Endothelial cell of umbilical vein (primary cell): ENCODE measurements around the gene MRTO4. TPM values are rescaled to one million over a fixed set of nuclear protein-coding genes. Genes with fewer than 3 reads are reported as not detected.

ENCODE experiments used
- BruUV-seq: library from RNA; stranded (reverse); fragments of 400-500 nt; replicated peaks from 2 replicates; lab custom pipeline; 2021; lab: Mats Ljungman, UMichigan
- CTCF ChIA-PET: fragments of 300-600, 350-600 bp; sonication (Branson Sonifier 250); formaldehyde crosslinking; loops from one replicate; lab custom pipeline; 2021; ENCODE audit warnings: antibody characterized with exemption, inconsistent platforms; lab: Charles Lee
- POLR2A ChIA-PET: fragments of 300-600, 350-600 bp; sonication (Branson Sonifier 250); formaldehyde crosslinking; loops from one replicate; lab custom pipeline; 2021; ENCODE audit warnings: antibody characterized with exemption, inconsistent platforms; lab: Charles Lee
- DNase-seq: peaks from one replicate; pipeline ENCODE4 v3.0.0-alpha.2; 2011; ENCODE audit warnings: low read depth, low spot score
- FAIRE-seq: peaks from 2 replicates; lab custom pipeline; 2011; peaks lifted over from hg19 to GRCh38; lab: Jason Lieb, UNC
- H2AFZ ChIP-seq: 2 replicates; pipeline ENCODE4 v1.6.0; 2012; ENCODE audit warnings: low read depth, low read length, control low read depth, inconsistent platforms
- H3K27ac ChIP-seq: 2 replicates; pipeline ENCODE4 v1.5.1; 2011; ENCODE audit warnings: low read depth, mild to moderate bottlenecking, control low read depth, low read length, moderate library complexity; ENCODE audit not compliant: insufficient read depth
- H3K27me3 ChIP-seq, 2 experiments: 2 replicates each; pipeline versions ENCODE4 v1.6.0 to v1.6.1; 2011; ENCODE audit warnings: low read length in 2 of 2, mixed read lengths in 1 of 2; ENCODE audit not compliant: control insufficient read depth in 2 of 2, insufficient read depth in 2 of 2
- H3K36me3 ChIP-seq, 2 experiments: 2 replicates in 1 of 2; 3 replicates in 1 of 2; pipeline ENCODE4 v1.5.1; 2011; ENCODE audit warnings: low read length in 2 of 2, mild to moderate bottlenecking in 1 of 2, moderate library complexity in 1 of 2; ENCODE audit not compliant: control insufficient read depth in 2 of 2, insufficient read depth in 2 of 2; ENCODE audit errors: extremely low read depth in 1 of 2
- H3K4me1 ChIP-seq: 3 replicates; pipeline ENCODE4 v1.5.1; 2011; ENCODE audit warnings: mild to moderate bottlenecking, low read length; ENCODE audit not compliant: control insufficient read depth, insufficient read depth; ENCODE audit errors: extremely low read depth
- H3K4me2 ChIP-seq: 2 replicates; pipeline ENCODE4 v1.6.1; 2011; ENCODE audit warnings: low read length, control low read depth, mixed read lengths; ENCODE audit not compliant: insufficient read depth
- H3K4me3 ChIP-seq, 3 experiments: fragments of 200-600 bp in 1 of 3; sonication (generic), shearing (Covaris generic) in 1 of 3; replicated peaks in 1 of 3; 2 replicates each; pipeline ENCODE4 v1.5.1; 2011 to 2016; ENCODE audit warnings: control low read depth in 3 of 3, low read length in 3 of 3, mild to moderate bottlenecking in 2 of 3, inconsistent platforms in 1 of 3, low read depth in 1 of 3, moderate library complexity in 1 of 3; ENCODE audit not compliant: insufficient read depth in 1 of 3
- H3K79me2 ChIP-seq: 2 replicates; pipeline ENCODE4 v1.6.0; 2012; ENCODE audit warnings: low read length, inconsistent platforms; ENCODE audit not compliant: control insufficient read depth, insufficient read depth
- H3K9ac ChIP-seq: replicated peaks from 2 replicates; pipeline ENCODE3; 2011; ENCODE audit warnings: low read length, control low read depth; ENCODE audit not compliant: insufficient read depth; ENCODE audit errors: extremely low read depth
- H3K9me1 ChIP-seq: replicated peaks from 3 replicates; pipeline ENCODE4 v1.6.0; 2011; ENCODE audit warnings: mild to moderate bottlenecking, low read length; ENCODE audit not compliant: control insufficient read depth, insufficient read depth; ENCODE audit errors: extremely low read depth
- H3K9me3 ChIP-seq: replicated peaks from 2 replicates; pipeline ENCODE4 v1.5.1; 2012; ENCODE audit warnings: low read length, inconsistent platforms; ENCODE audit not compliant: control insufficient read depth, insufficient read depth
- H4K20me1 ChIP-seq: replicated peaks from 2 replicates; pipeline ENCODE3; 2011; ENCODE audit warnings: mild to moderate bottlenecking, low read length; ENCODE audit not compliant: control insufficient read depth, insufficient read depth; ENCODE audit errors: extremely low read depth
- EZH2 ChIP-seq: IDR thresholded peaks from 2 replicates; pipeline ENCODE4 v1.6.1; 2012; ENCODE audit warnings: borderline replicate concordance, low read depth, mild to moderate bottlenecking, moderate library complexity, low read length, inconsistent platforms; ENCODE audit not compliant: severe bottlenecking
- FOS ChIP-seq: IDR thresholded peaks from 2 replicates; pipeline ENCODE4 v1.6.1; 2011; ENCODE audit warnings: mild to moderate bottlenecking, low read length, moderate library complexity, borderline replicate concordance; ENCODE audit not compliant: insufficient read depth
- GATA2 ChIP-seq: IDR thresholded peaks from 2 replicates; pipeline ENCODE4 v1.7.0; 2011; ENCODE audit warnings: low read depth, mild to moderate bottlenecking, moderate library complexity, mixed read lengths, low read length; ENCODE audit not compliant: insufficient read length, insufficient read depth
- JUN ChIP-seq: IDR thresholded peaks from 2 replicates; pipeline ENCODE4 v1.6.1; 2011; ENCODE audit warnings: borderline replicate concordance, low read depth; ENCODE audit not compliant: insufficient read length, insufficient read depth
- MYC ChIP-seq: IDR thresholded peaks from one replicate; pipeline ENCODE4 v1.6.1; 2011; ENCODE audit warnings: mild to moderate bottlenecking, low read depth, low read length
- POLR2A ChIP-seq: IDR thresholded peaks from 2 replicates; pipeline ENCODE4 v1.6.1; 2012; ENCODE audit warnings: low read depth, mild to moderate bottlenecking, control low read depth, low read length
- POLR2AphosphoS5 ChIP-seq: IDR thresholded peaks from 2 replicates; pipeline ENCODE4 v1.6.1; 2012; ENCODE audit warnings: low read depth, mild to moderate bottlenecking, control low read depth, low read length, moderate library complexity; ENCODE audit not compliant: insufficient read depth
- dilution Hi-C: fragments of 300-500 bp; cut with MboI; formaldehyde crosslinking; loops from one replicate; pipeline ENCODE4 v1.15.0; 2019; ENCODE audit warnings: low sequenced_read_pairs; ENCODE audit not compliant: extremely low pct_ligation_motif_present
- intact Hi-C: fragments of 100-400 bp; cut with micrococcal nuclease; formaldehyde crosslinking; loops from one replicate; pipeline ENCODE4 v1.10.0; 2022
- polyA plus RNA-seq, 4 experiments: library from polyadenylated mRNA; depleted of rRNA in 3 of 4; stranded (reverse) in 3 of 4; unstranded in 1 of 4; fragments of >200 nt; gene quantifications; 2 replicates each; pipeline versions ENCODE4 v1.2.1 to v1.2.3, GENCODE V29; 2011 to 2012; ENCODE audit warnings: missing spikeins in 1 of 4
- total RNA-seq: library from RNA; stranded (reverse); gene quantifications from 2 replicates; pipeline ENCODE4 v1.2.3, GENCODE V29; 2021
- TF ChIP-seq, protein P1 (sequence below): IDR thresholded peaks from 2 replicates; pipeline ENCODE4 v1.6.1; 2011; ENCODE audit not compliant: insufficient read depth, insufficient read length
- TF ChIP-seq, protein P2 (sequence below), 2 donors: IDR thresholded peaks; 1 replicate in 1 of 2; 2 replicates in 1 of 2; pipeline ENCODE4 v1.5.1; 2011; ENCODE audit warnings: low read length in 2 of 2, mild to moderate bottlenecking in 2 of 2, moderate library complexity in 2 of 2, control low read depth in 1 of 2, inconsistent platforms in 1 of 2, low read depth in 1 of 2; ENCODE audit not compliant: insufficient read depth in 1 of 2; ENCODE audit errors: extremely low read depth in 1 of 2

Gene MRTO4
- total and polyA plus RNA-seq, 2 donors (not counting 3 experiments of a cell fraction or from before 2014, with no cell fraction given), result 33.6 to 49.4 TPM

DNA sequence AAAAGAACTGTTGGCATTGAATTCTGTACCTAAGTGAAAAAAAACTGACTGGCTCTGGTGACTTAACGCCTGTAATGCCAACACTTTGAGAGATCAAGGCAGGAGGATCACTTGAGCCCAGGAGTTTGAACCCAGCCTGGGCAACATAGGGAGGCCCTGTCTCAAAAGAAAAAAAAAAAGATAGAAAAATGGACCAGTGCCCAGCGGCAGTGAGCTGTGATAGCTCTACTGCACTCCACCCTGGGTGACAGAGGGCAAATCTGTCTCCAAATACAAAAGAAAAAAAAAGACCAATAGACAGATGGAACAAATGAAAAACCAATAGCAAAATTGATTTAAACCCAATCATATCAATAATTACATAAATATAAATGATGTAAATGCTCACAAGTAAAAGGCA lies 37.6 kb downstream of the MRTO4 start:
- Histone ChIP-seq H3K9me1 (no peaks in the 10 kb centered on the region), H3K9ac (no peak overlapping the region), H3K79me2 (no peaks in the 10 kb centered on the region), H3K36me3 (no peaks in the 10 kb centered on the region), H3K27ac (no peak overlapping the region), H4K20me1 (no peaks in the 10 kb centered on the region), H3K27me3 (no peaks in the 10 kb centered on the region), H3K9me3 (no peaks in the 10 kb centered on the region), H3K4me1 (peaks cover 5% of the 10 kb centered on the region), H3K4me3 (peak overlapping the region in 1 of 3 experiments; percentile 54), H3K4me2 (peak overlapping the region; percentile 86), H2AFZ (peak overlapping the region; percentile 99)
- FAIRE-seq, result no peak
- intact Hi-C loops, result no loop called here
- TF ChIP-seq JUN (no peak), EZH2 (no peak)
- TF ChIP-seq, protein P1, sequence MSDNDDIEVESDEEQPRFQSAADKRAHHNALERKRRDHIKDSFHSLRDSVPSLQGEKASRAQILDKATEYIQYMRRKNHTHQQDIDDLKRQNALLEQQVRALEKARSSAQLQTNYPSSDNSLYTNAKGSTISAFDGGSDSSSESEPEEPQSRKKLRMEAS, result no peak
- no peak for DNase-seq
- POLR2A ChIA-PET, result no interaction called here
- CTCF ChIA-PET, result no interaction called here
- BruUV-seq, result no TSS peak
- dilution Hi-C loops, result no loop called here

DNA sequence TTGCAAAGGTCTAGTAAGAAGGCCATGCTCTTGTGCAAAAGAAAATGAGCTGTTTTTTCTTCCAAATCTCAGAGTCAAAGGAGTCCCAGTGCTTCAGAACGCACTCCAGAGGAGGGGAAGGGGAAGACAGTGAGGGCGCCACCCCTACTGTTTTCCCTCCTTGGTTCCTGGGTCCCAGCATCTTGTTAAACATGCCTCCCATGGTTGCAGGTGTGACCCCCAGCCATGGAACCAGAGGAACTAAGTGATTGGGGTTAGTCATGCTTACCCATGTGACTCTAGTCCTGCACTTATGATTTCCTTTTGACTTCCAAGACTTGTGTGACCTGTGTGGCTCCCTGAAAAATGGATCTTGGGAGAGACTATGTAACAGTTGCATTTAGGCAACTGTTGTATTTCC lies 43.0 kb downstream of the MRTO4 start:
- BruUV-seq, result no TSS peak
- Histone ChIP-seq H3K4me3 (no peak overlapping the region), H3K79me2 (no peaks in the 10 kb centered on the region), H3K4me2 (no peak overlapping the region), H3K9me1 (no peaks in the 10 kb centered on the region), H3K9ac (no peak overlapping the region), H3K36me3 (no peaks in the 10 kb centered on the region), H3K27ac (no peak overlapping the region), H3K9me3 (peaks cover 5% of the 10 kb centered on the region), H2AFZ (no peak overlapping the region), H4K20me1 (no peaks in the 10 kb centered on the region), H3K27me3 (no peaks in the 10 kb centered on the region), H3K4me1 (no peaks in the 10 kb centered on the region)
- intact Hi-C loops (no loop called here), dilution Hi-C loops (no loop called here)
- TF ChIP-seq POLR2A (no peak), EZH2 (no peak), JUN (no peak), MYC (no peak), GATA2 (no peak), POLR2AphosphoS5 (no peak), FOS (no peak)
- TF ChIP-seq, protein P2, sequence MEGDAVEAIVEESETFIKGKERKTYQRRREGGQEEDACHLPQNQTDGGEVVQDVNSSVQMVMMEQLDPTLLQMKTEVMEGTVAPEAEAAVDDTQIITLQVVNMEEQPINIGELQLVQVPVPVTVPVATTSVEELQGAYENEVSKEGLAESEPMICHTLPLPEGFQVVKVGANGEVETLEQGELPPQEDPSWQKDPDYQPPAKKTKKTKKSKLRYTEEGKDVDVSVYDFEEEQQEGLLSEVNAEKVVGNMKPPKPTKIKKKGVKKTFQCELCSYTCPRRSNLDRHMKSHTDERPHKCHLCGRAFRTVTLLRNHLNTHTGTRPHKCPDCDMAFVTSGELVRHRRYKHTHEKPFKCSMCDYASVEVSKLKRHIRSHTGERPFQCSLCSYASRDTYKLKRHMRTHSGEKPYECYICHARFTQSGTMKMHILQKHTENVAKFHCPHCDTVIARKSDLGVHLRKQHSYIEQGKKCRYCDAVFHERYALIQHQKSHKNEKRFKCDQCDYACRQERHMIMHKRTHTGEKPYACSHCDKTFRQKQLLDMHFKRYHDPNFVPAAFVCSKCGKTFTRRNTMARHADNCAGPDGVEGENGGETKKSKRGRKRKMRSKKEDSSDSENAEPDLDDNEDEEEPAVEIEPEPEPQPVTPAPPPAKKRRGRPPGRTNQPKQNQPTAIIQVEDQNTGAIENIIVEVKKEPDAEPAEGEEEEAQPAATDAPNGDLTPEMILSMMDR (IDR thresholded peaks at IDR 0.05; ENCODE audit: extremely low read depth in 1 of 2, insufficient read depth in 1 of 2, low read depth in 1 of 2, low read length in 2 of 2), result no peak
- TF ChIP-seq, protein P1, result no peak
- ChIA-PET CTCF (no interaction called here), POLR2A (no interaction called here)
- FAIRE-seq (no peak), DNase-seq (no peak)
